T47D (cell line): ENCODE data around the gene PRKAR2B.

Experiments used
- DNase-seq, 2 experiments: peaks; one replicate each; pipeline versions ENCODE4 v3.0.0 to v3.0.0-alpha.2; 2011 to 2012; ENCODE audit warnings: low read depth in 1 of 2, low spot score in 1 of 2
- JUND ChIP-seq: IDR thresholded peaks from 2 replicates; pipeline ENCODE4 v1.6.1; 2012; ENCODE audit warnings: low read depth
- in situ Hi-C: cut with HindIII; loops from 2 replicates; pipeline ENCODE4 v1.10.0; 2016; ENCODE audit warnings: low sequenced_read_pairs, low pct_unique_long_range_greater_than_20kb

Gene PRKAR2B

GRCh38 chr7:107108793-107109371 is 64.4 kb downstream of the PRKAR2B start:
- no peak for TF ChIP-seq JUND
- in situ Hi-C loops = no loop called here
- DNase-seq = peak in 1 of 2 experiments; percentile 7

- in situ Hi-C loops = no loop called here
- no peak for TF ChIP-seq JUND
- no peak for DNase-seq
Measured at GRCh38 chr7:107109955-107110354, 65.5 kb downstream of the PRKAR2B start.

GRCh38 chr7:107111196-107111595 is 66.7 kb downstream of the PRKAR2B start:
- in situ Hi-C loops = no loop called here
- no peak for DNase-seq
- no peak for TF ChIP-seq JUND

GRCh38 chr7:107113866-107114265 is 69.4 kb downstream of the PRKAR2B start:
- TF ChIP-seq JUND = no peak
- no peak for DNase-seq
- in situ Hi-C loops = no loop called here

- no peak for TF ChIP-seq JUND
- DNase-seq = no peak
- in situ Hi-C loops = no loop called here
Measured at GRCh38 chr7:107115114-107115513, 70.6 kb downstream of the PRKAR2B start.

- TF ChIP-seq JUND = no peak
- in situ Hi-C loops = no loop called here
- no peak for DNase-seq
Measured at GRCh38 chr7:107115762-107116540, 71.4 kb downstream of the PRKAR2B start.

- in situ Hi-C loops = no loop called here
- TF ChIP-seq JUND = no peak
- DNase-seq = no peak
Measured at GRCh38 chr7:107118109-107118900, 73.8 kb downstream of the PRKAR2B start.

GRCh38 chr7:107119376-107120105 is 75.0 kb downstream of the PRKAR2B start:
- DNase-seq = no peak
- in situ Hi-C loops = no loop called here
- TF ChIP-seq JUND = no peak

- DNase-seq = no peak
Measured at GRCh38 chr7:107122486-107122911, 78.0 kb downstream of the PRKAR2B start.

GRCh38 chr7:107123392-107123791 is 78.9 kb downstream of the PRKAR2B start:
- TF ChIP-seq JUND = no peak
- DNase-seq = no peak
- in situ Hi-C loops = no loop called here

More at GRCh38 chr7:107122486-107122911, 78.0 kb downstream of the PRKAR2B start:
- in situ Hi-C loops = no loop called here
- no peak for TF ChIP-seq JUND

GRCh38 chr7:107125475-107125874 is 81.0 kb downstream of the PRKAR2B start:
- no peak for DNase-seq
- no peak for TF ChIP-seq JUND
- in situ Hi-C loops = no loop called here

- no peak for DNase-seq
- no peak for TF ChIP-seq JUND
- in situ Hi-C loops = no loop called here
Measured at GRCh38 chr7:107128217-107128616, 83.7 kb downstream of the PRKAR2B start.
